Suprapubic skin (tissue), 4 donors: ENCODE data around the gene PSAP. TPM values are rescaled to one million over a fixed set of nuclear protein-coding genes. Genes with fewer than 3 reads are reported as not detected.
A peak's percentile ranks its signal among the peaks of the same experiment; 100 is the strongest.

Experiments used
- DNase-seq, 2 donors: peaks; one replicate each; pipeline ENCODE4 v3.0.0-alpha.2; 2019; ENCODE audit warnings: low spot score in 2 of 2
- H3K27ac ChIP-seq: fragments of 200-600 bp; sonication (generic); one replicate; pipeline ENCODE4 v1.5.1; 2019
- H3K27me3 ChIP-seq: fragments of 200-600 bp; sonication (generic); one replicate; pipeline ENCODE4 v1.5.1; 2019
- H3K36me3 ChIP-seq: fragments of 200-600 bp; sonication (generic); one replicate; pipeline ENCODE4 v1.5.1; 2019
- H3K4me1 ChIP-seq: fragments of 200-600 bp; sonication (generic); one replicate; pipeline ENCODE4 v1.5.1; 2019
- H3K4me3 ChIP-seq: fragments of 200-600 bp; sonication (generic); one replicate; pipeline ENCODE4 v1.5.1; 2019; ENCODE audit warnings: mild to moderate bottlenecking
- H3K9me3 ChIP-seq: fragments of 200-600 bp; sonication (generic); one replicate; pipeline ENCODE4 v1.5.1; 2019
- EP300 ChIP-seq: sonication (generic); formaldehyde crosslinking; IDR thresholded peaks from one replicate; pipeline ENCODE4 v1.6.1; 2017; ENCODE audit warnings: antibody characterized with exemption
- POLR2A ChIP-seq, 2 donors: fragments of 450-650 bp; IDR thresholded peaks; one replicate each; pipeline ENCODE4 v1.6.1; 2017; ENCODE audit warnings: antibody characterized with exemption in 2 of 2, mild to moderate bottlenecking in 2 of 2, moderate library complexity in 2 of 2
- POLR2AphosphoS5 ChIP-seq, 3 donors: sonication (generic); formaldehyde crosslinking; IDR thresholded peaks; one replicate each; pipeline ENCODE4 v1.6.1; 2017; ENCODE audit warnings: antibody characterized with exemption in 3 of 3
- WGBS: methylation state at CpG from one replicate; pipeline ENCODE4 v1.1.5; 2018; 5-methylcytosine and 5-hydroxymethylcytosine counted together
- total RNA-seq, 4 donors: library from RNA; depleted of rRNA; stranded (reverse); fragments of >200 nt; gene quantifications; one replicate each; pipeline ENCODE4 v1.1.0, GENCODE V29; 2016
- TF ChIP-seq, protein P1 (sequence below), 2 donors: fragments of 200-600 bp in 1 of 2; fragments of 450-650 bp in 1 of 2; sonication (generic) in 1 of 2; IDR thresholded peaks; one replicate each; pipeline ENCODE4 v1.5.1; 2016 to 2019; ENCODE audit warnings: antibody characterized with exemption in 2 of 2, mild to moderate bottlenecking in 1 of 2, moderate library complexity in 1 of 2

Gene PSAP
- total RNA-seq, 4 donors from 2014 or later = 391 to 548 (median 468) TPM

DNA sequence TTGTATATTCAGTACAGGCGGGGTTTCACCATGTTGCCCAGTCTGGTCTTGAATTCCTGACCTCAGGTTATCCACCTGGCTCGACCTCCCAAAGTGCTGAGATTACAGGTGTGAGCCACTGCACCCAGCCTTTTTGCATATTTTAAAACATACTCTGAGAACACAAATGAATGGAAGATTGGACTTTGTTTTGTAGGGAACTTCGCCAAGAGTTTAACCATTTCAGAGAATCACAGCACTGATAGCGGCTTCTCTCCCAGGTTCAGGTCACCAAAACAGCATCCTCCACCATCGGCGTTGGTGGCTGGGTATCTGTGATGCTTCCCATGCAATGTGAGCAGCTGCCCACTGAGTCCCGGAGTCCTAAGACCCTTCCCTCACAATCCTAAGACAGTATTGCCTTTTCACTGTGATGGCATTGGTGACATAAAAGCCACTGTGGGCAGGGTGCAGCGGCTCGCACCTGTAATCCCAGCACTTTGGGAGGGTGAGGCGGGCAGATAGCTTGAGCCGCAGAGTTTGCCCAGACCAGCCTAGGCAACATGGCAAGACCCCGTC lies 42.3 kb upstream of the PSAP start:
- no peaks in the 10 kb centered on the region for H3K36me3 ChIP-seq
- no peak for DNase-seq
- no peaks in the 10 kb centered on the region for H3K9me3 ChIP-seq
- no peak for TF ChIP-seq POLR2A (IDR thresholded peaks at IDR 0.05)
- no peak overlapping the region for H3K4me3 ChIP-seq
- H3K4me1 ChIP-seq = peaks cover 23% of the 10 kb centered on the region
- 82% methylated on average over 12 of the region's 12 CpGs for WGBS
- no peak overlapping the region for H3K27ac ChIP-seq
- H3K27me3 ChIP-seq = no peaks in the 10 kb centered on the region

GRCh38 chr10:71891437-71891836 lies 40.4 kb upstream of the PSAP start:
- 80% methylated on average over 7 of the region's 7 CpGs for WGBS
- DNase-seq = no peak
- Histone ChIP-seq H3K9me3 (no peaks in the 10 kb centered on the region), H3K4me1 (peaks cover 30% of the 10 kb centered on the region), H3K4me3 (no peak overlapping the region), H3K27ac (no peak overlapping the region), H3K36me3 (no peaks in the 10 kb centered on the region), H3K27me3 (no peaks in the 10 kb centered on the region)
- TF ChIP-seq EP300 = no peak

DNA sequence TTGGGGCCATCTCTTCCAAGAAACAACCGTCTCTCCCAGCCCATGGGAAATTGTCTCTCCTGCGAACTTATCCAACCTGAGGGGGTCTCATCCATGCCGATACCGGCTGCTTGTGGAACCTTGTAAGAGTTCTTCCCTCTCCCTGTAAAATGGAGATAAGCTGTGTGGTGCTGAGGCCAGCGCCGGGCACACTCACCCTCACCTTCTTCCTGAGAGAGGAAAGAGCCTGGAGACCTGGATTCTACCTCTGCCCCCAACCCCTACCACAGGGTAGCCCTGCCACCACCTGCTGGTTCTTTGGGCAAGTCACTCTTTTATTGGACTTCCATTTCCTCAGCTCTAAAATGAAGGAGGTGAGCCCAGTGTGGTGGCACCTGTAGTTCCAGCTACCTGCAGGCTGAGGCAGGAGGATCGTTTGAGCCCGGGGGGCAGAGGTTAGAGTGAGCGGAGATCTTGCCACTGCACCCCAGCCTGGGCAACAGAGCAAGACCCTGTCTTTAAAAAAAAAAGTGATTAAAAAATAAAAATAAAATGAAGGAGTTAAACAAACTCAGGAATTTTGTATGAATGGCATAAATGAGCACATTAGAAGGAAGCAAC lies 38.4 kb upstream of the PSAP start:
- no peaks in the 10 kb centered on the region for H3K9me3 ChIP-seq
- H3K4me1 ChIP-seq = peaks cover 30% of the 10 kb centered on the region
- TF ChIP-seq POLR2A (IDR thresholded peaks at IDR 0.05) (no peak), POLR2AphosphoS5 (IDR thresholded peaks at IDR 0.05) (no peak), EP300 (no peak)
- TF ChIP-seq, protein P1, sequence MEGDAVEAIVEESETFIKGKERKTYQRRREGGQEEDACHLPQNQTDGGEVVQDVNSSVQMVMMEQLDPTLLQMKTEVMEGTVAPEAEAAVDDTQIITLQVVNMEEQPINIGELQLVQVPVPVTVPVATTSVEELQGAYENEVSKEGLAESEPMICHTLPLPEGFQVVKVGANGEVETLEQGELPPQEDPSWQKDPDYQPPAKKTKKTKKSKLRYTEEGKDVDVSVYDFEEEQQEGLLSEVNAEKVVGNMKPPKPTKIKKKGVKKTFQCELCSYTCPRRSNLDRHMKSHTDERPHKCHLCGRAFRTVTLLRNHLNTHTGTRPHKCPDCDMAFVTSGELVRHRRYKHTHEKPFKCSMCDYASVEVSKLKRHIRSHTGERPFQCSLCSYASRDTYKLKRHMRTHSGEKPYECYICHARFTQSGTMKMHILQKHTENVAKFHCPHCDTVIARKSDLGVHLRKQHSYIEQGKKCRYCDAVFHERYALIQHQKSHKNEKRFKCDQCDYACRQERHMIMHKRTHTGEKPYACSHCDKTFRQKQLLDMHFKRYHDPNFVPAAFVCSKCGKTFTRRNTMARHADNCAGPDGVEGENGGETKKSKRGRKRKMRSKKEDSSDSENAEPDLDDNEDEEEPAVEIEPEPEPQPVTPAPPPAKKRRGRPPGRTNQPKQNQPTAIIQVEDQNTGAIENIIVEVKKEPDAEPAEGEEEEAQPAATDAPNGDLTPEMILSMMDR (IDR thresholded peaks at IDR 0.05) = no peak
- no peaks in the 10 kb centered on the region for H3K36me3 ChIP-seq
- no peak for DNase-seq
- no peaks in the 10 kb centered on the region for H3K27me3 ChIP-seq
- peak overlapping the region; percentile 50 for H3K4me3 ChIP-seq
- peak overlapping the region; percentile 86 for H3K27ac ChIP-seq
- WGBS = 46% methylated on average over 9 of the region's 9 CpGs

- under 1% methylated on average over 48 of the region's 48 CpGs for WGBS
- peak; percentile 90 to 94 for DNase-seq
- TF ChIP-seq, protein P1 (IDR thresholded peaks at IDR 0.05) = no peak
- peak in 1 of 2 donors; percentile 49 for TF ChIP-seq POLR2A (IDR thresholded peaks at IDR 0.05)
- TF ChIP-seq EP300 = no peak
- TF ChIP-seq POLR2AphosphoS5 (IDR thresholded peaks at IDR 0.05) = peak in 2 of 3 donors; percentile 44 to 81
Observed at GRCh38 chr10:71888623-71889387, 37.8 kb upstream of the PSAP start.

GRCh38 chr10:71888248-71888622 lies 37.2 kb upstream of the PSAP start:
- no peaks in the 10 kb centered on the region for H3K36me3 ChIP-seq
- H3K4me1 ChIP-seq = peaks cover 30% of the 10 kb centered on the region
- no peaks in the 10 kb centered on the region for H3K9me3 ChIP-seq
- 48% methylated on average over 8 of the region's 8 CpGs for WGBS
- H3K27me3 ChIP-seq = no peaks in the 10 kb centered on the region
- DNase-seq = no peak
- peak overlapping the region; percentile 50 for H3K4me3 ChIP-seq
- TF ChIP-seq, protein P1 (IDR thresholded peaks at IDR 0.05) = no peak
- TF ChIP-seq POLR2A (IDR thresholded peaks at IDR 0.05) = no peak
- TF ChIP-seq POLR2AphosphoS5 (IDR thresholded peaks at IDR 0.05) = no peak
- TF ChIP-seq EP300 = no peak
- H3K27ac ChIP-seq = peak overlapping the region; percentile 86

More at GRCh38 chr10:71888623-71889387, 37.8 kb upstream of the PSAP start:
- Histone ChIP-seq H3K4me1 (peaks cover 30% of the 10 kb centered on the region), H3K4me3 (peak overlapping the region; percentile 50), H3K36me3 (no peaks in the 10 kb centered on the region), H3K27me3 (no peaks in the 10 kb centered on the region), H3K27ac (peak overlapping the region; percentile 86), H3K9me3 (no peaks in the 10 kb centered on the region)

GRCh38 chr10:71887743-71888142 lies 36.7 kb upstream of the PSAP start:
- Histone ChIP-seq H3K4me1 (peaks cover 30% of the 10 kb centered on the region), H3K27ac (peak overlapping the region; percentile 86)
- TF ChIP-seq, protein P1 (IDR thresholded peaks at IDR 0.05) = no peak
- TF ChIP-seq EP300 (no peak), POLR2A (IDR thresholded peaks at IDR 0.05) (no peak)

More at GRCh38 chr10:71887743-71888142, 36.7 kb upstream of the PSAP start:
- DNase-seq = no peak
- Histone ChIP-seq H3K4me3 (no peak overlapping the region), H3K9me3 (no peaks in the 10 kb centered on the region), H3K36me3 (no peaks in the 10 kb centered on the region), H3K27me3 (no peaks in the 10 kb centered on the region)
- WGBS = 80% methylated on average over 4 of the region's 4 CpGs
